Activated effector memory CD4-positive, alpha-beta T cell treated with Interleukin-2 at 50 U/mL for 16 hours (primary cell): ENCODE measurements around the gene TOGARAM2.

ENCODE experiments used
- DNase-seq: peaks from one replicate; pipeline ENCODE4 v3.0.0-alpha.2; 2020

The TOGARAM2 gene

DNA sequence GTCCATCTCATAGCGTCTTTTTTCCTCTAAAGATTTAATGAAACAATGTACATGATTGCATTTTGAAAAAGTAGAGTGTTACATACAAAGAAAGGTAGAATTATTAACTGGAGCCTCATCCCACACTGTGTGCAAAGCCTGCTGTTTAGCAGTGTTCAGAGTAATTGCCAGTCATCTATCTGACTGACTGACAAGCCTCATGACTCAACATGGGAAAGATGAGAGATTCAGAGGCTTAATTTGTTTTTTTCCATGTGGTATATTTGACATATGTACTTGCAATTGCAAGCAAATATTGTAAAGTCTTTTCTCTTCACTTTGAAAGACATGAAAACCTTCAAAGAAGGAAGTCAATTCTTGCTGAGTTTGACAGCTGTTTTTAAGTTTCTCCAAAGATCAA is 78.5 kb downstream of the TOGARAM2 start:
- DNase-seq, result no peak

- DNase-seq, result no peak
These were observed 79.3 kb downstream of the TOGARAM2 start for GRCh38 chr2:29060441-29060840.

DNA sequence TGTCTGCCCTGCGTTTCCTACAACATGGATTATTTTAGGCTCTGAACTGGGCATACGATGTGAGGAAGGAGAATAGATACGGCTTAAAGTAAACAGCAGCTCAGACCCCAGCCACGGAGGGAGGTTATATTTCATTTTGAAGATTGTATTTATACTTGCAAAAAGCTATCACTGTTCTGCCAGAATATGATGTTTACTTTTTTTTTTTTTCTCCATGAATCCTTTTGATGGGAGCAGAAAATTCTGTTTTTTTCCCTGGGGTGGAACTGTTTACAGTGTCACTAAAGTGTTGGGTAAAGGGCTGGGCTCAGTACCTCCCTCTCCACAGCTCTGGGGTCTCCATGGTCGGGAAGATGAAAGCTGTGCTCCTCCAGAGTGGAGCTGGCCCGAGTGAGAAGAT is 80.1 kb downstream of the TOGARAM2 start:
- DNase-seq, result no peak

- DNase-seq, result no peak
These were observed 80.5 kb downstream of the TOGARAM2 start for GRCh38 chr2:29061616-29062015.

DNA sequence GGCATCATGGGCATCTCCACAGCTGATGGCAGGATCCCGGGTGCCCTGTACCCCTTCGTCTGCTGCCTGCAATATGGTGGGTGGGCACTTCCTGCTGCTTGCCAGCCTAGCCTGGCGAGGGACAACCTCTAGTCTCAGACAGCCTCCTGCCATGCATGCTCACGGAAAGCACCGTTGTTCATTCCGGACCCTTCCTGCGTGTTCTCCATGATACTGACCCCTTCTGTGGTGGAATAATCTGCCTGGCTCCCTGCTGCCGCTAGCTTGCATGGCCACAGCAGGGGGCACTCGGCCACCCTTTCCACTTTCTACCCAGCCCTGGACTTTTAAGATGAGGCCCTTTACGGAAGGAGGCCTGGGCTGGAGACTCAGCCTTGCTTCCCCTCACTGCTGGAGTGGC is 81.3 kb downstream of the TOGARAM2 start:
- DNase-seq, result no peak

DNA sequence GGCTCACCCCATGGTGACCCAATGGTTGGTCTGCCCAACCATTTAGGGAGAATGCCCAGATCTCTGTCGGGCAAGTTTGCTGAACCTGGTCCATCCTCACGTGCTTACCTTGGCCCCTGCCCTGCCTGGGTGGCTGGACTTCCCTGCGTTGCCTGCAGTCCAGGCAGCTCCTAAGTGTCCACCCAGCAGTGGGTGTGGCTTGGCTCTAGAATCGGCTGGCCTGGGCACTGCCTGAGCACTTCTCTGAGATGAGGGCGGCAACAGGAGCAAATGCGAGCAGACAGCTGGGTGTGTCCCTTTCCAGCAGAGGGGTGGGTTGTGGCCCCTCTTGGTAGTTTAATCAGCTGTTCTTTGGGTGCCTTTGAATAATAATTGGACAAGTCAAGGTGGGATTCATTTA is 82.0 kb downstream of the TOGARAM2 start:
- DNase-seq, result no peak

GRCh38 chr2:29063646-29064345 is 82.7 kb downstream of the TOGARAM2 start:
- DNase-seq, result no peak

GRCh38 chr2:29064346-29064715 is 83.2 kb downstream of the TOGARAM2 start:
- DNase-seq, result no peak

- DNase-seq, result no peak
These were observed 83.6 kb downstream of the TOGARAM2 start for GRCh38 chr2:29064746-29065067.

GRCh38 chr2:29065068-29065811 is 84.1 kb downstream of the TOGARAM2 start:
- DNase-seq, result no peak

- DNase-seq, result no peak
These were observed 85.3 kb downstream of the TOGARAM2 start for GRCh38 chr2:29066271-29066860.

DNA sequence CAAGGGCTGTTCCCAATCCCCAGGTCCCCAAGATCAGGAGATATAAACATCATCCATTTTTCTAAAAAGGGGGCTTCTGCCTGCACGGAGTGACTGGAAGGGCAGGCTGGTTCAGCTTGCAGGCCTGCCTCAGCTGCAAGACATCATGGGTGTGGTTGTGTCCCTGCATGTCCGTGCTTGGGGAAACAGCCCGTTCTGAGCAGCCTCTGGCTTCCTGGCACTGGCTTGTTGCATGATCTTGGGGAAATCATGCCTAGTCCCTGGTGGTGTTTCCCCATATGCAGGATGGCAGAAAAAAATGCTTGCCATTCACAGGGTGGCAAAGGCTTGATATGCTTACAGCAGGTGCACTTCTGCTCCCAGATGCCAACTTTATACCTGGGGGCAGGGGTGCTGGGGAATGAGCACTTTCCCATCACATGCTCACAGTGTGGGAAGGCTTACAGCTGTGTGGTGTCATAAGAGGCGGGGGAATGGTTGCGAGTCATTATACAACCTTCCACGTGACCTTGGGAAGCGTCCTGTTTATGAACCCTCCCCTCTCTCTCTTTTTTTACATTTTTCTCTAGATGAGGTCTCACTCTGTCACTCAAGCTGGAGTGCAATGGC is 86.0 kb downstream of the TOGARAM2 start:
- no peak for DNase-seq

GRCh38 chr2:29068513-29068912 is 87.4 kb downstream of the TOGARAM2 start:
- no peak for DNase-seq

DNA sequence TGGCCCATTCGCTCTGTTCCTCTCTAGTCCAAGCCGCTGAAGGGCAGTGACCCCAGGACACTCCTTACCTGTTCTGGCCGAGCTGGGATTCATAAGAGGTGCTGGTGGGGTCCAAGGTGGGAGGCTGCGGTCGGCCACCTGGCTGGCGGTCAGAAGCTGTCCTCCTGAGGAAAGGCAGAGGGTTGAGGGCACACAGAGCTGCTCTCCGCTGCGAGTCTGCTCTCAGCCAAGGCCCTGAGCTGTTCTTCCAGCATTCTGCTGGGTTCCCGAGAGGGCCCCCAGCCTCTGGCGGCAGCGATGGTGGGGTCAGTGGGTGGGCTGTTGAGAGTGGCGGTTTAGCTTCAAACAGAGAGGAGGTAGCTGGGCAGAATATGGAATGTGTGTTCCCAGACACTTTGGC is 89.4 kb downstream of the TOGARAM2 start:
- no peak for DNase-seq

DNA sequence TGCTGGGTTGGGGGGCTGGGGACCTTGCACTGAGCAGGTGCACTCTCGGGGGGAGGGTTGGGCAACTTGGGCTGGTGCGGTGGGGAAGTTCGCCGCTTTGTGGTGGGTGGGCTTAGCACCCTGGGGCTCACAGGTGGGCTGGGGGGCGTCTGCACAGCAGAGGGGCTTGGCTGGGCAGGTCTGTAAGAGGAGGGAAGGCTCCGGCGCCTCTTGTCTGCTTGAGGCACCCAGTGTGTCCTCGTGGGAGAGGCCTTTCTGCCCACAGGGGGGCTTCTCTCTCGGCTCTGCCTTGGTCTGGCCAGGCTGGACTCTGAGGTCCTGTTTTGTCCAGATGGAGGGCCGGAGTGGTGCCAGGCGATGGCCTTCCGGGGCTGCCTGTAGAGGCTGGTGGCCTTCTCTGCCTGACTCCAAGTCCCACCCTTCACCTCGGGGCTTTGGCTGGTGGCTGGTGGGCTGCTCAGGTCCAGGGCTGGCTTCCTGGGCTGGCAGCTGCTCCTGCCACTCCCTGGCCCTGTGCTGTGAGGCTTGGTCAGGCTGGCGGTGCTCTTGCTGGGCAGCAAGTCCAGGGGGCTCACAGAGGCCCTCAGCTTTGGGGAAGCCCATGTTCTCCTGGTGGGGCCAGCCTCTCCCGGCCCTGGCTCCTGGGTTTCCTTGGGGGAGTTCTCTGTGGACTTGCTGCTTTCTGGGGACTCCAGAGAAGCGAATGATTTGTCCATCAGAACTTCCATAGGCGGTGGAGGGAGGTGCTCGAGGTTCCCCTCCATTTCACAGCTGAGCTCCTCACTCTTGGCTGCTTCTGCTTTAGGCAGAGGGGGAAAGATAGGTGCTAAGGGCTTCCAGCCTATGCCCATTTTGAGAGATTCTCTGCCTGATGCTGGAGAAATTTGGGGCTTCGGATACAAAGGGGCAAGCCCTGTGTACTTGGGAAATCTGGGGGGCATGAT is 90.2 kb downstream of the TOGARAM2 start:
- no peak for DNase-seq

DNA sequence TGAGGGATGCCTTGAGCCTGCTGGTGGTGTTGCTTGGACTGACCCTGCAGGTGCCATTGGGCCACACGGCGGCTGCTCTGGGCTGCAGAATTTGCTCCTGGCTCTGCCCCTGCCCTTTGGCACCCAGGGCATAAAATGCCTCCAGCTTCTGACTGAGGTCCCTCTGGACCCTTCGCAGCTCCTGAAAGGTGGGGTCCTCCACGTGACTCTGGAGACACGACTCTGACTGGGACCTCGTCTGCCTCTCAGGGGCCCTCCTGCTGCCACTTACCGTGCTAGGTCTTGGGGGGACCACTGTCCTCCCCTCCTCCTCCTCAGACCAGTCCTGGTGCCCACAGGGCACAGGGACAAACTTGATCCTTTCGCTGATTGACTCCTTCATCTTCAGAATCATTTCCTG is 91.2 kb downstream of the TOGARAM2 start:
- DNase-seq, result no peak

DNA sequence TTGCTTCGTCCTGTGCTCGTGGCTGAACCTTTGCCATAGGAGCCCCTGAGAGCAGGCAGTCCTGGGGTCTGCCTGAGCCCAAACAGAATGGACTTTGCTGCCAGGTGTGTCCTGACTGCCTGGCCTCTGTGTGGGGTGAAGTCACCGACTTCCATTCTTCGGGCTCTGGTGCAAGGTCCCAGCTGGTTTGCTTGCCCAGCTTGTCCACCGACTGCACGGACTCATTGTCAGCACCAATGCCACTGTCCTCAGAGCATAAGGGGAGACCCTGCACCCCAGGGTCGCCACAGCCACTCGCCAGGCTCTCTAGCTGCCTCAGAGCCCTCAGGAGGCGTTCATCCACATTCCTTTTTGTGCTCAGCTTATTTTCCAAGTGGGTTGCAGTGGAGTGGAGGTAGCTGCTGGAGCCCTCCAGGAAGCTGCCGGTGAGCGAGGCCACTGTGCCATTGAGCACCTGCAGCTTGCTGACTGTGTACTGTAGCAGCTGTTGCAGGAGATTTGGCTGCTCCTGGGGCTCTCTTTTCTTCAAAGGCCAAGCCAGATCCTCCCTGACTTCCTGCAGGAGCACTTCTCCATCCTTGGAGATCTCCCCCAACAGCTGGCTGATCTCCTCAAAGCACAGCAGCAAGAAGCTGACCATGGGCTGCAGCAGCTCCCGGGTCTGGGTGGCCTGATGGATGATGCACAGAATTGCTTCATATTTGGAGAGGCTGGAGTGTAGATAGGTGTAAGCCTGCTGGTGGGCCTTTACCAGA is 92.0 kb downstream of the TOGARAM2 start:
- DNase-seq, result no peak

DNA sequence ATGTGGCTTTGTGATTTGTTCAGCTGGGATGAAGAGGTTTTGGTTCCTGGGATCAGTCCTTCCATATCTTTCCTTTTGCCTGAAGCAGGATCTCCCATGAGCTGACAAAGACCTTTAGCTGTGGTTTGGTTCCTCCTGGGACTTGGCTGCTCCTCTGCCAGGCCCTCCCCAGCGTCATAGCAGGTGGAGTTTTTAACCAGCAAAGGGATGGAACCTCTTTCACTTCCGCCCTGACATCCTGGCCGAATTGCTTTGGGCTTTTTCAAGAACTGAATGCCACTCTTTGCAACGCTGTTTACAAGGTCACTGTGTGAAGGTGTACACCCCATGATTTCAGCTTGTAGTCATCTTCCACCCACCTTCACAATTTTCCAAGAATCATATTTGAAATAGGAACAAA is 92.8 kb downstream of the TOGARAM2 start:
- DNase-seq, result no peak

DNA sequence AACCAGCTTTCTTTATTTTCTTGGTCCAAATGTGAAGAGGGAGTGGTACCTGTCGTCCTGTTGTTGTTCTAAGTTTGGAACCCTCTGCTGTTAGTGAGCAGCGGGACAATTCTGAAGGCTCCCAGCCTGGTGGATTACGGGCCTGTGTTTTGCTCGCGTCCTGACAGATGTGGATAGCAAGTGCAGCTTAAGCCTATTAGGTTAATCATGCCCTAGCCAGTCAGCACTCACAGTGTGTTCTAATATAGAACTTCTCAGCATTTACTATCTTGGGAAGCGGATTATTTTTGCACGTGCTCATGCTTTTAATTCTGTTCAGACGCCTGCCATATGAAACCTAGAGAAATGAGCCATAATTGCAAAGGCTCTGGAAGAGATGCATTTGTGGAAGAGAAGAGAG is 93.3 kb downstream of the TOGARAM2 start, which contains the start of gene PCARE:
Gene PCARE (minus strand): TSS at position 113 of the 400 bp plus-strand sequence. CDS start 262 bp downstream, outside the sequence.
- no peak for DNase-seq

DNA sequence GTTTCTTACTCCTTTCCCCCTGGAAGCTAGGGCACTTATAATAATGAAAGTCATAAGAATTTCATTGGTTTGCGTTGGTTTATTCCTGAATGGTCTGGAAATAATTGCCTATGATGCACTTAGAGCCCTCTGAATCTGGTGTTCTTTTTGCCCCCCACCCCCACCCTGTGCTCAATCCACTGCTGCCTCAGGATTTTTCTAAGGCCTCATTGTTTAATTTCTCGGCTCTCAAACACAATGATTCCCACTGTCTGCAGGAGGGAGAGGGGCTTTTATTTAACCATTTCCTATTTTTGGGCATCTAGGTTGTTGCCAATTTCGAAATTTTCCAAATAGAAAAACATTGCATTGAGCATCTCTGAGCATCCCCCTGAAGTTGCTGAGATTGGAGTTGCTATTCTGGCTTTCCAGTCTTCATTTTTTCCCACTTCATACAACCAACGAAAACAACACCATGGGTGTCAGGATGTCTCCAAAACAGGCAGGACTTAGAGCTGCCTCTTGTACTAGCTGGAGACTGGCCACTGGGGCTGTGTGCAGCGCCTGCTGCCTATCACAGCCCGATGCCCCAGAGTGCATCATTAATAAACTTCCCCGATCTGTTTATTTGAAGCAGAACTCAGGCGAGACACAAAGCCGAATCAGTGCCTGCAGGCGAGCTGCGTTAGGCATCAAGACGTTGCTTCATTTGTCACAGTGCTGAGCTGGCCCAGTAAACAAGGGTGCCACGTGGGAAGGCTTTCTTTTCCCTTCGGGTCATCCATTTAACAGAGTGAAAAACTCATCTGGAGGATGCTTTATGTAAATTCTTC is 95.0 kb downstream of the TOGARAM2 start:
- DNase-seq, result no peak

DNA sequence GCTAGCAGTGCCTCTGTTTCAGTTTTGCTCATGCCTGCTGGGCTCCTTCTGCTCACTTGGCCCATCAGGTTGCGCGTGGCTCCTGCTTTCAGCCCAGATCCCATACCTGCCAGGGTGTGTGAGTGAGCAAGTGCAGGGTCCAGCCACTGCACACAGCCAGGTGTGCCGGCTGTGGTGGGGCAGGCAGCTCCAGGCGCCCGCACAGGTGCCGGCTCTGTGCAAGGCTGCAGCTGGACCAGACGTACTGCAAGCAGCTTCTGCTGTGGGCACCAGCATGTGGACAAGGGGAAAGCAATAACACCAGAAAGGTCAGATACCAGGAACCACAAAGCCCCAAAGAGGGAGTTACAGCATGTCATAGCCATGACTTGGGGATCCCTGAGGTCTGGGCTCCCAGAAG is 98.8 kb downstream of the TOGARAM2 start:
- no peak for DNase-seq
